Measurements from ENCODE around the gene CDA.

GRCh38 chr1:20602851-20603450 is 14.1 kb downstream of the CDA start:
- TF ChIP-seq POLR2AphosphoS5 (IDR thresholded peaks at IDR 0.05; ENCODE audit: low read depth): no peak
- no peak for TF ChIP-seq CTCF (conservative IDR thresholded peaks at IDR 0.05; ENCODE audit: low read depth in 2 of 2)
- no peak for TF ChIP-seq CREB1 (CRISPR knock-in tag; IDR thresholded peaks at IDR 0.05; ENCODE audit: low read depth)
- TF ChIP-seq EZH2 (IDR thresholded peaks at IDR 0.05; ENCODE audit: low read depth, unreplicated experiment): no peak
- TF ChIP-seq, protein P1, sequence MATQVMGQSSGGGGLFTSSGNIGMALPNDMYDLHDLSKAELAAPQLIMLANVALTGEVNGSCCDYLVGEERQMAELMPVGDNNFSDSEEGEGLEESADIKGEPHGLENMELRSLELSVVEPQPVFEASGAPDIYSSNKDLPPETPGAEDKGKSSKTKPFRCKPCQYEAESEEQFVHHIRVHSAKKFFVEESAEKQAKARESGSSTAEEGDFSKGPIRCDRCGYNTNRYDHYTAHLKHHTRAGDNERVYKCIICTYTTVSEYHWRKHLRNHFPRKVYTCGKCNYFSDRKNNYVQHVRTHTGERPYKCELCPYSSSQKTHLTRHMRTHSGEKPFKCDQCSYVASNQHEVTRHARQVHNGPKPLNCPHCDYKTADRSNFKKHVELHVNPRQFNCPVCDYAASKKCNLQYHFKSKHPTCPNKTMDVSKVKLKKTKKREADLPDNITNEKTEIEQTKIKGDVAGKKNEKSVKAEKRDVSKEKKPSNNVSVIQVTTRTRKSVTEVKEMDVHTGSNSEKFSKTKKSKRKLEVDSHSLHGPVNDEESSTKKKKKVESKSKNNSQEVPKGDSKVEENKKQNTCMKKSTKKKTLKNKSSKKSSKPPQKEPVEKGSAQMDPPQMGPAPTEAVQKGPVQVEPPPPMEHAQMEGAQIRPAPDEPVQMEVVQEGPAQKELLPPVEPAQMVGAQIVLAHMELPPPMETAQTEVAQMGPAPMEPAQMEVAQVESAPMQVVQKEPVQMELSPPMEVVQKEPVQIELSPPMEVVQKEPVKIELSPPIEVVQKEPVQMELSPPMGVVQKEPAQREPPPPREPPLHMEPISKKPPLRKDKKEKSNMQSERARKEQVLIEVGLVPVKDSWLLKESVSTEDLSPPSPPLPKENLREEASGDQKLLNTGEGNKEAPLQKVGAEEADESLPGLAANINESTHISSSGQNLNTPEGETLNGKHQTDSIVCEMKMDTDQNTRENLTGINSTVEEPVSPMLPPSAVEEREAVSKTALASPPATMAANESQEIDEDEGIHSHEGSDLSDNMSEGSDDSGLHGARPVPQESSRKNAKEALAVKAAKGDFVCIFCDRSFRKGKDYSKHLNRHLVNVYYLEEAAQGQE (IDR thresholded peaks at IDR 0.05; ENCODE audit: unreplicated experiment): no peak
- no peak for TF ChIP-seq ZNF331 (CRISPR knock-in tag; IDR thresholded peaks at IDR 0.05; ENCODE audit: low read depth)
- TF ChIP-seq EZH2phosphoT487 (IDR thresholded peaks at IDR 0.05; ENCODE audit: unreplicated experiment): no peak
- no peak for TF ChIP-seq JUNB (IDR thresholded peaks at IDR 0.05; ENCODE audit: unreplicated experiment)
- TF ChIP-seq STAT1 (IDR thresholded peaks at IDR 0.05; ENCODE audit: unreplicated experiment): no peak

Measured in GM23338 (cell line).